Vagina (tissue), 2 donors: ENCODE results near the gene CEACAM1. TPM values are rescaled to one million over a fixed set of nuclear protein-coding genes. Genes with fewer than 3 reads are reported as not detected.

Experiments
- DNase-seq, 2 donors: peaks; one replicate each; pipeline ENCODE4 v3.0.0-alpha.2; 2017; ENCODE audit errors: extremely low spot score in 2 of 2
- H3K27ac ChIP-seq: fragments of 200-600 bp; sonication (generic); one replicate; pipeline ENCODE4 v1.5.1; 2019
- H3K27me3 ChIP-seq: fragments of 200-600 bp; sonication (generic); one replicate; pipeline ENCODE4 v1.5.1; 2019
- H3K36me3 ChIP-seq, 2 donors: fragments of 200-600 bp; sonication (generic); one replicate each; pipeline ENCODE4 v1.5.1; 2017 to 2019
- H3K4me1 ChIP-seq: fragments of 200-600 bp; sonication (generic); one replicate; pipeline ENCODE4 v1.5.1; 2019
- H3K4me3 ChIP-seq, 2 donors: fragments of 200-600 bp; sonication (generic); 1 replicate in 1 of 2; 2 replicates in 1 of 2; pipeline ENCODE4 v1.5.1; 2016 to 2019
- H3K9me3 ChIP-seq: fragments of 200-600 bp; sonication (generic); one replicate; pipeline ENCODE4 v1.5.1; 2019
- CTCF ChIP-seq, 3 experiments: fragments of 450-650 bp in 2 of 3; fragments of 200-600 bp in 1 of 3; sonication (generic) in 1 of 3; IDR thresholded peaks; one replicate each; pipeline ENCODE4 v1.5.1; 2017 to 2019; ENCODE audit warnings: antibody characterized with exemption in 3 of 3, mild to moderate bottlenecking in 2 of 3, moderate library complexity in 2 of 3
- POLR2A ChIP-seq, 2 donors: fragments of 450-650 bp; IDR thresholded peaks; one replicate each; pipeline ENCODE4 v1.6.1; 2017; ENCODE audit warnings: antibody characterized with exemption in 2 of 2, mild to moderate bottlenecking in 2 of 2, moderate library complexity in 2 of 2
- POLR2AphosphoS5 ChIP-seq, 2 donors: sonication (generic); formaldehyde crosslinking; IDR thresholded peaks; one replicate each; pipeline ENCODE4 v1.9.0; 2017; ENCODE audit warnings: antibody characterized with exemption in 2 of 2, mild to moderate bottlenecking in 2 of 2, low read depth in 1 of 2; ENCODE audit not compliant: insufficient read depth in 1 of 2
- intact Hi-C: fragments of 100-400 bp; cut with DNase I; formaldehyde crosslinking; loops from one replicate; pipeline ENCODE4 v1.15.1; 2023
- total RNA-seq: library from RNA; depleted of rRNA; stranded (reverse); fragments of >200 nt; gene quantifications from one replicate; pipeline ENCODE4 v1.2.3, GENCODE V29; 2016

The CEACAM1 gene
- 24.3 TPM for total RNA-seq

- Histone ChIP-seq H3K27me3 (no peaks in the 10 kb centered on the region), H3K27ac (peak within 1 kb of the TSS; percentile 31), H3K36me3 (no peaks in the 10 kb centered on the region), H3K4me1 (peaks cover 15% of the 10 kb centered on the region), H3K4me3 (peak within 1 kb of the TSS in 1 of 2 donors; percentile 28), H3K9me3 (no peaks in the 10 kb centered on the region)
- intact Hi-C loops = loop anchor here (10.0 kb wide), 1 partner anchor 64 kb away; no protein-coding TSS in a partner anchor
- no peak for DNase-seq
- TF ChIP-seq CTCF (IDR thresholded peaks at IDR 0.05) (no peak), POLR2AphosphoS5 (IDR thresholded peaks at IDR 0.05; ENCODE audit: insufficient read depth in 1 of 2, low read depth in 1 of 2) (peak in 1 of 2 donors; percentile 17)
Observed at GRCh38 chr19:42528354-42529247, at the start of gene CEACAM1. CEACAM1 (minus strand) TSS chr19:42528481; CDS start chr19:42528374, 107 bp downstream.

GRCh38 chr19:42577016-42577415 is 48.7 kb upstream of the CEACAM1 start:
- no peaks in the 10 kb centered on the region for H3K9me3 ChIP-seq
- intact Hi-C loops = no loop called here
- H3K27me3 ChIP-seq = no peaks in the 10 kb centered on the region
- H3K4me1 ChIP-seq = no peaks in the 10 kb centered on the region
- H3K27ac ChIP-seq = no peak overlapping the region
- DNase-seq = no peak
- H3K36me3 ChIP-seq = no peaks in the 10 kb centered on the region
- no peak overlapping the region for H3K4me3 ChIP-seq
- TF ChIP-seq CTCF (IDR thresholded peaks at IDR 0.05) (no peak), POLR2AphosphoS5 (IDR thresholded peaks at IDR 0.05; ENCODE audit: insufficient read depth in 1 of 2, low read depth in 1 of 2) (no peak), POLR2A (IDR thresholded peaks at IDR 0.05) (no peak)

GRCh38 chr19:42576241-42576640 is 48.0 kb upstream of the CEACAM1 start:
- Histone ChIP-seq H3K4me1 (no peaks in the 10 kb centered on the region), H3K27me3 (no peaks in the 10 kb centered on the region), H3K36me3 (no peaks in the 10 kb centered on the region), H3K9me3 (no peaks in the 10 kb centered on the region), H3K27ac (no peak overlapping the region), H3K4me3 (no peak overlapping the region)
- intact Hi-C loops = no loop called here
- TF ChIP-seq CTCF (IDR thresholded peaks at IDR 0.05) = no peak
- no peak for TF ChIP-seq POLR2A (IDR thresholded peaks at IDR 0.05)
- no peak for TF ChIP-seq POLR2AphosphoS5 (IDR thresholded peaks at IDR 0.05; ENCODE audit: insufficient read depth in 1 of 2, low read depth in 1 of 2)
- DNase-seq = no peak

- DNase-seq = no peak
- no peaks in the 10 kb centered on the region for H3K27me3 ChIP-seq
- no peak overlapping the region for H3K4me3 ChIP-seq
- H3K36me3 ChIP-seq = no peaks in the 10 kb centered on the region
- no peak for TF ChIP-seq POLR2AphosphoS5 (IDR thresholded peaks at IDR 0.05; ENCODE audit: insufficient read depth in 1 of 2, low read depth in 1 of 2)
- no peak for TF ChIP-seq POLR2A (IDR thresholded peaks at IDR 0.05)
- TF ChIP-seq CTCF (IDR thresholded peaks at IDR 0.05) = no peak
- intact Hi-C loops = no loop called here
- H3K4me1 ChIP-seq = no peaks in the 10 kb centered on the region
- no peak overlapping the region for H3K27ac ChIP-seq
- H3K9me3 ChIP-seq = no peaks in the 10 kb centered on the region
Observed at GRCh38 chr19:42573642-42574041, 45.4 kb upstream of the CEACAM1 start.

- Histone ChIP-seq H3K27me3 (no peaks in the 10 kb centered on the region), H3K4me3 (no peak overlapping the region), H3K36me3 (no peaks in the 10 kb centered on the region), H3K4me1 (no peaks in the 10 kb centered on the region), H3K27ac (no peak overlapping the region), H3K9me3 (no peaks in the 10 kb centered on the region)
- no peak for DNase-seq
- TF ChIP-seq CTCF (IDR thresholded peaks at IDR 0.05) = no peak
- no peak for TF ChIP-seq POLR2A (IDR thresholded peaks at IDR 0.05)
- no peak for TF ChIP-seq POLR2AphosphoS5 (IDR thresholded peaks at IDR 0.05; ENCODE audit: insufficient read depth in 1 of 2, low read depth in 1 of 2)
- intact Hi-C loops = no loop called here
Observed at GRCh38 chr19:42571116-42571515, 42.8 kb upstream of the CEACAM1 start.
